KBM-7 (cell line): ENCODE measurements around the gene TMEM59L.
"Not testable (repeated sequence)": the region's sequence is repeated elsewhere in the genome, so short reads cannot be mapped to it uniquely, and the experiment has no call there.

Experiments used
- DNase-seq: peaks from one replicate; pipeline ENCODE4 v3.0.0-alpha.2; 2015
- in situ Hi-C: fragments of 300-500 bp; cut with MboI; formaldehyde crosslinking; loops from 2 replicates; pipeline ENCODE4 v1.14.3; 2020; ENCODE audit warnings: low sequenced_read_pairs, low pct_unique_long_range_greater_than_20kb, mixed read lengths

The TMEM59L gene

DNA sequence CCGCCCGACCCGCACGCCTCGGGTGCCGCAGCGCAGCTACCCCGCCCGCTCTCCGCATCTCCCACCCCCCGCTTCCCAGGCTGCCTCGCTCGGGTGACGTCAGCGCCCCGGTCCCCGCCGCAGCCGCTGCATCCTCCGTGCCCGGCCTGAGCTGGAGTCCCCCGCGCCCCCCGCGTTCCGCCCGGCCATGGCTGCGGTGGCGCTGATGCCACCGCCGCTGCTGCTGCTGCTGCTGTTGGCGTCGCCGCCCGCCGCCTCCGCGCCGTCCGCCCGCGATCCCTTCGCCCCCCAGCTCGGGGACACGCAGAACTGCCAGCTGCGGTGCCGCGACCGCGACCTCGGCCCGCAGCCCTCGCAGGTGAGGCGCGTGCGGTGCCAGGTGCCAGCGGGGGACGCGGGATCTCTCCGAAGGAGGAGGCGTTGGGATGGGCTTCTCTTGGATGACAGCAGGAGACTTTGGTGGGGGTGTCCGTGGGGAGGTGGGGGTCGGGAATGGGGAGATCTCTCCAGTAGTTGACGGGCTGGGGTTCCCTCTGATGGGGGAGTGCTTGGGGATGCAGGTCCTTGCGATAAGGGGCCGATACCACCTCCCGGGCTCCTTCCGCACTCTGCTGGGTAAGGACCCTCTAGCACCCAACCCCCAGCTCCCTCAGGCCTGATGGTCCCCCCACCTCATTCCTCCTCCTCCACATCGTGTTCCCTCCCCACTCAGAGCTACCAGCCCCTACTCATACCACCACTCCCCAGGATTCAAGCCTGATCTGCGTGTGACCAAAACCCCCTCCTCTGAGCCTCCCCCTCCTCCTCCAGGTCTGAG is at the start of gene TMEM59L:
TSS of gene TMEM59L (plus strand) at position 99 of the 817 bp plus-strand sequence. CDS start at position 188, 89 bp downstream.
- in situ Hi-C loops: no loop called here
- no peak for DNase-seq

DNA sequence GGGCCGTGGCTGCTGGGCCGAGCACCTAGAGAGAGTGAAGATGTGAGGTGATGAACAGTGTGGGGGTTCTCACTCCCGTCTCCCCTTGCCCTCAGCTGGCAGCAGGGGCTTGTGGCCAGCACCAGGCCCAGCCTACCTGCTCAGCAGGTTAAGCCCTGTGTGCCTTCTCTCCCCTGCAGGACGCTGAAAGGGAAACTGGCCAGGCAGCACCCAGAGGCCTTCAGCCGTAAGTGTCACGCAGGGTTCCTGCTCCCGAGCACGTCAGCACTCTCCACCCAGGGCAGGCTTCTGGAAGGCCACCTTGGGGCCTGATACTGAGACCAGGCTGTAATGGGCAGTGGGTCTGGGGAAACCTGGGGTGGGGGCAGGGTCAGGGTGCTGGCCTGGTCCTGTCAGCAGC is 45.7 kb upstream of the TMEM59L start:
- DNase-seq: no peak
- in situ Hi-C loops: no loop called here

DNA sequence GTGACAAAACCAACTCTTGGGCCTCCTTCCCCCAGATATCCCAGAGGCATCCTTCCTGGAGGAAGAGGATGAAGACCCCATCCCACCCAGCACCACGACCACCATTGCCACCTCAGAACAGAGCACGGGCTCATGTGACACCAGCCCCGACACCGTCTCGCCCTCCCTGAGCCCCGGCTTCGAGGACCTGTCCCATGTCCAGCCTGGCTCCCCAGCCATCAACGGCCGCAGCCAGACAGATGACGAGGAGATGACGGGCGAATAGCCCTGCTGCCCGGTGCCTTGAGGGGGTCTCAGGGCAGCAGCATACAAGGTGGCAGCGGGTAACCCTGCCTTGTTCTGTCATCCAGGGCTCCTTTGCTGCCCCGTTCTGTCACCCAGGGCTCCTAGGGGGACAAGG is 44.3 kb upstream of the TMEM59L start:
- no peak for DNase-seq
- in situ Hi-C loops: no loop called here

DNA sequence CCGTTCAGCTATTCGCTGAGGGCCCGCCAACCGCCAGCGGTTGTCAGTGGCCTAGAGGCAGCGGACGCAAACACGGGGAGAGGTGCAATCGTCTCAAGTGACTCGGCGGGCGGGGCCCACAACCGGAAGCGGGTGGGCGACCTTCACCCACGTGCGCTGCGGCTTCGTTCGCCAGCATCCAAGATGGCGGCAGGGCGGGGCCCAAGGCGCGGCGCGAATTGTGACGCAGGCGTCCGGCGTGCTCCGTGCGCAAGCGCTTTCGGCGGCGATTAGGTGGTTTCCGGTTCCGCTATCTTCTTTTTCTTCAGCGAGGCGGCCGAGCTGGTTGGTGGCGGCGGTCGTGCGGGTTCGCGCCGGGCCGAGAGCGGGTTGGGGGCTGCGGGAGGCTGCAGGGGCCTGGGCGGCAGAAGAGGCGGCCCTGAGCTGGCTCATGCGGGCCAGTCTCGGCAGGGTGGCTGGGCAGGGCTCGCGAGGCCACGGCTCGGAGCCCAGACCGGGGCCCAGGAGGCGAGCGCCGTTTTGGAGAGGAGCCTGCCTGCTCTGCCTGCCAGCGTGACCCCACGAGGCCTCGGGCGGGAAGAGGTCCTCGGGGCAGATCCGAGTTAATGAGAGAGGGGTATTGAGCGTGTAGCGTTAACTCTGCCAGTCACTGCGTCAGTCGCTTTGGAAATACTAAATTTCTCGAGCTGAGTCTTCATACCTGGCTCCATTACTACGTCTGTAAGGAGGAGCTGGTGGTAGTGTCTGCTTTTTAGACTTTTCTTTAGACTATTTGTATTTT is 40.9 kb upstream of the TMEM59L start, which contains the start of gene UBA52:
TSS of gene UBA52 (plus strand) at position 294 of the 781 bp plus-strand sequence. CDS start 1,444 bp downstream, outside the sequence.
- peak; percentile 98 for DNase-seq
- in situ Hi-C loops: no loop called here

DNA sequence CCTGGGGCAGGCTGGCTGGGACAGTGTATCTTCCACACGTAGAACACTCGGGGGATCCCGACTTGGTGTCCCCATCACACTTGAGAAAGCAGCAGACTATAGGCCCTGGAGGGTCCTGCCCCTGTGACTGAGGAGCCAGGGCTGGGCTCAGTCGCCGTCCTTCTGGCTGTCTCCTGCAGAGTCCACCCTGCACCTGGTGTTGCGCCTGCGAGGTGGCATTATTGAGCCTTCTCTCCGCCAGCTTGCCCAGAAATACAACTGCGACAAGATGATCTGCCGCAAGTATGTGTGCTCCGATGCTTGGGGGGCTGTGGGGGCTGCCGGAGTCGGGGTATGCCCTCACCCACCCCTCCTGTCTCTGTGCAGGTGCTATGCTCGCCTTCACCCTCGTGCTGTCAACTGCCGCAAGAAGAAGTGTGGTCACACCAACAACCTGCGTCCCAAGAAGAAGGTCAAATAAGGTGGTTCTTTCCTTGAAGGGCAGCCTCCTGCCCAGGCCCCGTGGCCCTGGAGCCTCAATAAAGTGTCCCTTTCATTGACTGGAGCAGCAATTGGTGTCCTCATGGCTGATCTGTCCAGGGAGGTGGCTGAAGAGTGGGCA is 37.9 kb upstream of the TMEM59L start:
- in situ Hi-C loops: no loop called here
- no peak for DNase-seq

DNA sequence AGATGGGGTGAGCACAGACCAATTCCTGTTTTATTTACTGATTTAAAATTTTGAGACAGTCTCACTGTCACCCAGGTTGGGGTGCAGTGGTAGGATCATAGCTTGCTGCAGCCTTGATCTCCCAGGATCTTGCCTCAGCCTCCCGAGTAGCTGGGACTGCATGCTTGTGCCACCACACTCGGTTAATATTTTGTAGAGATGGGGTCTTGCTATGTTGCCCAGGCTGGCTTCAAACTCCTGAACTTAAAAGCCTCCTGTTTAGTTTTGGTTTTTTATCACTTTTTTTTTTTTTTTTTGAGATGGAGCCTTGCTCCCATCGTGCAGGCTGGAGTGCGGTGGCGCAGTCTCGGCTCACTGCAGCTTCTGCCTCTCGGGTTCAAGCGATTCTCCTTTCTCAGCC is 36.3 kb upstream of the TMEM59L start:
- in situ Hi-C loops: no loop called here
- no peak for DNase-seq

DNA sequence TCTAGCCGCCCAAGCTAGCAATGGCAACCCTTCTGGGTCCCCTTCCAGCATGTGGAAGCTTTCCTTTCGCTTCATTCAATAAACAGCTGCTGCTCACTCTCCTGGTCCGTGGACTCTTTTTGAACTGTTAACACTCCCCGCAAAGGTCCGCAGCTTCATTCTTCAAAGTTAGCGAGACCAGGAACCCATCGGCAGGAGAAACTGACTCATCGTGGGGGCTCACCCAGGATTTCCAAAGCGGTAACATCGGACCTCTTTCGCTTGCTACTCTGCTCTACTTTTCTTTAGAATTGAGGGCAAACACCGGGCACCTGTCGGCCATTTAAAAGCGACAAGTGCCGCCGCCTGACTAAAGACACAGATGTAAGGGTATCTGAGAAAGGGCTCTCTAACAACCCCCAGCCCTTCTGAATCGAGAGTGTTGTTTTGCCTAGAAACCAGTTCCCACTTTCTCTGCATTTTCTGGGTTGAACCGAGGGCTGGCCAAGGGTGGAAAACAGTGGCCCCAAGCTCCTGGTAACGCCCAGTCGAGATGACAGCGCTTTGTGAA is 35.2 kb upstream of the TMEM59L start:
- no peak for DNase-seq
- in situ Hi-C loops: no loop called here

DNA sequence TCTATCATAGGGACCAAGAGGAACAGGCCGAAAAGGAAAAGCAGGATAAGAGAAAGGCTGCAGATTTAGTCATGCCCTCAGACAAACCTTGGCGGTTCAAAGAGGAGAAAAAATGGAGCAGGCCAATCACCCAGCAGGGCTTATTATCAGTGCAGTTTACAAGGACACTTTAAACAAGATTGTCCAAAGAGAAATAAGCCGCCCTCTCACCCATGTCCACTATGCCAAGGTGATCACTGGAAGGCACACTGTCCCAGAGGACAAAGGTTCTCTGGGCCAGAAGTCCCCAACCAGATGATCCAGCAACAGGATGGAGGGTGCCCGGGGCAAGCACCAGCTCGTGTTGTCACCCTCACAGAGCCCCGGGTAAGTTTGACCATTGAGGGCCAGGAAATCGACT is 32.4 kb upstream of the TMEM59L start:
- no peak for DNase-seq
- in situ Hi-C loops: no loop called here

DNA sequence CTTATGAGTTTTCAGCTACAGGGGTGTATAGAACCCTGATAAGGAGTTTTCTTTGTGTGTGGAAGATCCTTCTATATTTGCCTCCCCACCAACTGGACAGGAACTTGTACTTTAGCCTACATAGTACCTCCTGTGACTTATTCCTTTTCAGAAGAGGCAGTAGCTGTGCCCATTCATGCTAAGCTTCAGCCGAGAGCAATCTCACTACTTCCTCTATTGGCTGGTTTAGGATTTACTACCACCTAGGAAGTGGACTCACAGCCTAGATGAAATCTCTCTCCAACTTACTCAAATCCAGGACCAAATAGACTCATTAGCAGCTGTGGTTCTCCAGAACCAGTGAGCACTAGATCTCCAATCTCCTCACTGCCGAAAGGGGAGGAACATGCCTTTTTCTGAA is 26.4 kb upstream of the TMEM59L start:
- DNase-seq: peak; percentile 43
- in situ Hi-C loops: no loop called here

DNA sequence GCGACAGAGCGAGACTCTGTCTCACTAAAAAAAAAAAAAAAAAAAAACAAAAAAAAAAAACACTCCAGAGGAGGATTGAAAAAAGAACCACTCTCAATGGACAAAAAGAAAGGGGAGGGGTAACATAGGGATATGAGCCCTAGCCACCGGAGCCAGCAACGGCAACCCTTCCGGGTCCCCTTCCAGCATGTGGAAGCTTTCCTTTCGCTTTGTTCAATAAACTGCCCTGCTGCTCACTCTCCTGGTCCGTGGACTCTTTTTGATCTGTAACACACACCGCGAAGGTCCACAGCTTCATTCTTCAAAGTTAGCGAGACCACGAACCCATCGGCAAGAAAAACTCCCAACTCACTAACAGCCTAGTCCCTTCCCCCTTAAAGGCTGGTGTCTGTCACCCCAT is 25.1 kb upstream of the TMEM59L start:
- in situ Hi-C loops: no loop called here
- DNase-seq: no peak

DNA sequence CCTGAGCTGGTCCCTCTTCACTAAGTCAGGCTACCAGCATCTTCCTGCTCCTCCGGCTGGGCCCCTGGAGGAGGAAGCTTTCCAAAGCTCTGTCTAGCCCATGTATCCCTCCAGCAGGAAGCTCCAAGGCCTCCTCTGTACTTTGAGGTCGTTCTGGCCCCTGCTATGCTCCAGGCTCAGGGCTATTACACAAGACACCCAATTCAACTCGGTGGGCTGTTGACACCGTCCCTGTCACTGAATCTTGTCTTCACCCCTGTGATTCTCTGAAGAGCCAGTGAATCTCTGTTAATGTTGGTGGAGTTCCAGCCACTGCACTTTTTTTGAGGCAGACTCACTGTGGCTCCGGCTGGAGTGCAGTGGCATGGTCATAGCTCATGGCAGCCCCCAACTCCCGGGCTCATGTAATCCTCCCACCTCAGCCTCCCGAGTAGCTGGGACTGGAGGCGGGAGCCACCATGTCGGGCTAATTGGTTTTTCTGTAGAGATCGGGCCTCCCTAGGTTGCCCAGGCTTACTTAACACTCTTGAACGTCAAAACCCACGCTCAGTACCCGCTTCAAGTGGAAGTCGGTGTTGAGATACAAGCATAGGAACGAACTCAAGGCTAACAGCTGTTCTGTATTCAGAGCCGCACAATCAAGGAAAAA is 24.6 kb upstream of the TMEM59L start:
- in situ Hi-C loops: no loop called here
- DNase-seq: no peak

DNA sequence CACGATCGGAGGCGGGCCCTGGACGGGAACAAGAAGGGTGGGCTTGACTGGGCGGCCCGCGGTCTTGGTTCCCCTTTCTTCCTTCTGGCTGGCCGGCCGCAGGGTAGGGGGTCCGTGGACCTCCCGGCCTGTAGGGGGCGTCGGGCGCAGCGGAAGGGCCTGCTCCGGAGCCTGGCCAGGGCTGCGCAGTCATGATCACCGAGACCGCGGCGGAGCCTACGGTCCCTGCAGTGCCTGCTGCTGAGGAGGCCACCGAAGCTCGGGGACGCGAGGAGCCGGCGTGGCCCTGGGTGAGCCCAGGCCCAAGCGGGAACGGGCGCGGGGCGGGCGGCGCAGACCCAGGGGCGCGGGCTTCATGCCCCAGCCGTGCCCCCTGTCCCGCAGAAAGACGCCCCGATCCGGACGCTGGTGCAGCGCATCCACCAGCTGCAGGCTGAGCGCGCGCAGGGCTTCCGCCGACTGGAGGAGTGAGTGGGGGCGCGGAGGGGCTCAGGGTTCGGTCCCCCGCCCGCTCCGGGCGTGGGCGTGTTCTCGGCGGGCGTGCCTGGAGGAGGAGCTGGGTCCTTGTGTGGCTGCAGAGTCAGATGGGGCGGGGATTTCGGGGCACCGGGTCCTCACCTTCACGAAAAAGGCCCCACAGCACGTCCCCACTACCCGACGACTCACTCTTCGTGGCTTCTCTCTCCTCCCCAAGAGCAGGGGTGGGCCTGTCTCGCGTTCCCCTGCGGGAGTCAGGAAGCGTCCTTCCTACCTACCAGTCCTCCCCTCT is 23.9 kb upstream of the TMEM59L start, which contains the start of gene REX1BD:
TSS of gene REX1BD (plus strand) at position 188 of the 769 bp plus-strand sequence. CDS start at position 192, 4 bp downstream.
- peak; percentile 97 for DNase-seq
- in situ Hi-C loops: no loop called here

DNA sequence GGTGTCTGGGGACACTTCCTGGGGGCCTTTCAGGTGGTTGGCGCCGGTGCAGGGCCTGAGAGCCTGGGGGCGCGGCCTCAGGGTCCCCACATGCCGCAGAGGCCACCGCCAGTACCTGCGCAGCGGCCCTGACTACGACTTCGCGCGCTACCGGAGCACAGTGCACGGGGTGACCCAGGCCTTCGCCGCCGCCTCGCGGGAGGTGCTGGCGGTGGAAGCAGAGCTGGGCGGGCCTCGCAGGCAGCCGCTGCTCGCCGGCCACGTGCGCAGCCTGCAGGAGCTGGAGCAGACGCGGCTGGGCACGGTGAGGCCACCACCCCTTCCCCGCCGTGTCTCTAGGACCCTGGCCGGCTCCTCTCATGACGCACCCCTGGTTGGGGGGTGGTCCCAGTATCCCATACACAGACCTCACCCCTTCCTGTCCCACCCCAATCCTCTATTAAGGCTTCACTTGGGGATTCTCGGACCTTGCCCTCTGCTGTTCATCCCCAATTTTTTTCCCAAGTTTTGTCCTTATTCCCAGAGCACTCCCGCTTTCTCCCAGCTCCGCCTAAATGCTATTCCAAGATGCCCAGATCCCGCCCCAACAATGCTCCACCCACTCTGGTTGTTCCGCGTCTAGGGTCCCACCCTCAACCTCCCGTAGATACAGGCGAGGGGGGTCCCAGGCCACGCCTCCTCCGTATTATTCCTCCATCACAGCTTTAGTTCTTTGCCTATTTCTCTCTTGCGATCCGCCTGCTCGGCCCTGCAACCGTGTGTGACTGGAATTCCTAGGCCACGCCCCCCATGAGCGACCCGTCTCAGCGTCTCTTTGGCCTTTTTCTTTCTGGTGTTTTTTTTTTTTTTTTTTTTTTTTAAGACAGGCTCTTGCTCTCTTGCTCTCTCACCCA is 23.0 kb upstream of the TMEM59L start:
- DNase-seq: no peak
- in situ Hi-C loops: no loop called here

DNA sequence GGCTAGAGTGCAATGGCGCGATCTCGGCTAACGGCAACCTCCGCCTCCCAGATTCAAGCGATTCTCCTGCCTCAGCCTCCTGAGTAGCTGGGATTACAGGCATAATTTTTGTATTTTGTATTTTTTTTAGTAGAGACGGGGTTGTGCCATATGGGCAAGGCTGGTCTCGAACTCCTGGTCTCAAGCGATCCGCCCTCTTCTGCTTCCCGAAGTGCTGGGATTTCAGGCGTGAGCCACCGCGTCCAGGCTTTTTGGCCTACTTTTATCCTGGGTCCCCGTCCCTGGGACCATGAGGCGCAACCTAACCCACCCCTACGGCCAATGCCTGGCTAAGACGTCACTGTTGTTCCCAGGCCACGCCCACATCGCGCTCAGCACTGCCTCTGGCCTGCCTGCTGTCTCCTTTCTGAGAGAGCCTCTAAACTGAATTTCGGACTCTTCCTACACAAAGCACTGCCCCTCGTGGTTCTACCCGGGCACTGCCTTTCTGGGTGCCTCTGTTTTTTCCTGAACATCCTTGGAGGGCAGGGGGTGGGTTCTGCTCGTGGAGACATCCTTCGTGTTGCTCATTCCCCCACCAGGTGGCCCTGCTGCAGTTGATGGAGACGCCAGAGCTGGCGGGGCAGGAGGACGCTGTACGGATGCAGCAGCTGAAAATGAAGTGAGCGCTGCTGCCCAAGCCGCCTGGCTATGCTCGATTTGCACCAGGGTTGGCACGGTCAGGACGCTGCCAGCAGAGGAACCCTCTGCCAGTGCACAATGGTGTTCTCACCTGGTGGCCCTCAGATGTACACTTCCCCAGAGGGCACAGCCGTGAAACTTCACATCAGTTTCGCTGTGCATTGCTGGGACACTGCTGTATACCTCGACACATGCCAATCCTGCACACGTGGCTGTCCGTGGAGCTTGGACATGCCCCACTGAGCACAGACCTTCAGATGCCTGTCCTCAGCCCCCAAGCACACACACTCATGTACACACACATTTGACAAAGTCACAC is 22.1 kb upstream of the TMEM59L start:
- in situ Hi-C loops: no loop called here
- no peak for DNase-seq

DNA sequence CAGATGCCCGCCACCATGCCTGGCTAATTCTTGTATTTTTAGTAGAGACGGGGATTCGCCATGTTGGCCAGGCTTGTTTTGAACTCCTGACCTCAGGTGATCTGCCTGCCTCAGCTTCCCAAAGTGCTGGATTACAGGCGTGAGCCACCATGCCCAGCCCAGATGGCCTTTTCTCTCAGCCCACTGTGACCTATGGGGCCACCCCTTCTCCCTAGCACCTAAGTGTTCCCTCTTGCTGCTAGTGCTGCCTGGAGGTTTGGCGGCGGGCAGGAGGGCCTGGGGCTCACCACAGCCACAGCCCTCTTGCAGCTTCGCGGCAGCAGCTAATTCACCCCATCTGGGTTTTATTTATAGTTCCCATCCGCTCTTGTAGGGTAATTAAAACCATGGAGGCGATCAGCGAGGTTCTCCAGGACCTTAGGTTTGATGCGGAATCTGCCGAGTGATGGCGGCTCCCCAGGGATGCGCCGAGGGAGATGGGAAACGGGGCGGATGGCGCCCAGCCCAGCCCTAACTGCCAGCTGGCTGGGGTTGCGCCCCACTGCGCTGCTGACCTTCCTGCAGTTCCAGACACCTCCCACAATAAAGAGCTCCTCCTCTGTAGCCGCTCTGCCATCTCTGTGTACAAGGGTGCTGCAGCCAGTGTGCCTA is 20.8 kb upstream of the TMEM59L start:
- no peak for DNase-seq
- in situ Hi-C loops: no loop called here

DNA sequence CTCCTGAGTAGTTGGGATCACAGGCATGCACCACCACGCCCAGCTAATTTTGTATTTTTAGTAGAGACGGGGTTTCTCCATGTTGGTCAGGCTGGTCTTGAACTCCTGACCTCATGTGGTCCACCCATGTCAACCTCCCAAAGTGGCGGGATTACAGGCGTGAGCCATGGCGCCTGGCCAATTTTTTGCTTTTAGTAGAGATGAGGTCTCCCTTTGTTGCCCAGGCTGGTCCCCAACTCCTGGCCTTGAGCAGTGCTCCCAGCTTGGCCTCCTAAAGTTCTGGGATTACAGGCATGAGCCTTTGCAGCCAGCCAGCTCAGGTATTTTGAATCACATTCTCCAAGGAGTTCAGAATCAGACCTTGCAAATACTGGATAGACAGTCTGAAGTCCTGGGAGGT is 19.9 kb upstream of the TMEM59L start:
- DNase-seq, in situ Hi-C loops: not testable (repeated sequence)
